Activated CD4-positive, alpha-beta T cell treated with anti-CD3 and anti-CD28 coated beads, Interleukin-2, amount 50 U/mL, for 24 hours (primary cell): ENCODE measurements around the gene PLCE1.

ENCODE experiments used
- DNase-seq, 2 donors: peaks; one replicate each; pipeline ENCODE4 v3.0.0-alpha.2; 2020; ENCODE audit warnings: low read depth in 1 of 2, low spot score in 1 of 2

Gene PLCE1

DNA sequence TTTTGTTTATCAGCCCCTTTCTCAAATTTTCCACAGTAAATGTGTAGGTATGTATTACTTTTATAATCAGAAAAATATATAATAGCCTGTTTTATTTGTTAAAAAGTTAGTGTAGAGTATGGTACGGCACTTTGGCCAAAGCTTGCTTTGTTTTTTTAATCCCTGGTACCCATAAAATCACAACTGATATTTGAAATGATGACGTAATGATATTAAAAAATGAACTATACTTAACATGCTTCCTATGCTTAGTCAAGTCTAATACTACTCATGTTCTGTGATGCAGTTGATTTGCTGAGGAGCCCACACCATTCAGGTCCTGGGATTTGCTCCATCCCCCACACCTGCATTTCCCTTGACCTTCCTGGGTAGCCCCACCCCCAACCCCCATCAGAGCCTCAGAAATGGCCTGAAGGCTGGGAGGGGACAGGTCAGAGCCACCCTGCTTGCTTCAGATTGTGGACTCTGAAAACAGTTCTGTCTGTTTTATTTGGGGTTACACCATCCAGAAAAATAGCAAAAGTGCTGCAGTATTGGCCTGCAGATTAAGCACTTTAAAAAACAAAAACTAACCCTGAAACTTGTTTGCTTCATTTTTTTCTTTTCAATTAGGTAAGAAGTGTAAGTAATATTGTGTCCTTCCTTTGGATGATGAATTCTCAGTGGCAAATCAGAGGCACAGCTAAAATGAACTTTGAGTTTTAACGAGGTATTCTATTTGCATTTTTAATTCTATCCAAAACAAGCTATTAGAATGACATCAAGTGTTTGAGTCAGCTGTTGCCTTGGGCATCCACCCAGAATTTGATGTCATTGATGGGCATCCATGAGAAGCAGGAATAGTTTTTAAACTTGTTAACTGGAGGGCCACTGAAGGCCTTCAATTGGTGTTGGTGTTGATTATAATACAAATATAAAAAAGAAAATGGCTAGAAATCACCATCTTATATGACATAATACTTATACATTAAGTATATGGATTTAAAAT is 23.3 kb downstream of the PLCE1 start:
- DNase-seq = no peak

DNA sequence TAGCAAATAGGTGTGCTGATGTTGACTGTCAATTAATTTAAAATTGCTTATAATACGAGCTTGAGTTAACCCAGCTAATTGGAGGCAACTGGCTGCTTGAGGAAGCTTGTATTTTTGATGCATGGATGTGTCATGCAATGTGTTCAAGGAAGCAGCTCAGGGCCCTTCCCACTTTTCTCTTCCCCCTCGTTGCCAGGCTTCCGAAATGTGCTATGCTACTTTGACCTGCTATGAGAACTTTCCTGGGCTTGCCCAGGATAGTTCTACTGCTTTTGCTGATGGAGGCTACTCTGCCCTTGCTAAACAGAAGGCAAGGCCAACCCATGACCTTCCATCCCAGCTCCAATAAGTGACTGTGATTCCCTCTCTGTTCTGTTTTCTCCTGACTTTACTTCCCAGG is 24.4 kb downstream of the PLCE1 start:
- DNase-seq = no peak

DNA sequence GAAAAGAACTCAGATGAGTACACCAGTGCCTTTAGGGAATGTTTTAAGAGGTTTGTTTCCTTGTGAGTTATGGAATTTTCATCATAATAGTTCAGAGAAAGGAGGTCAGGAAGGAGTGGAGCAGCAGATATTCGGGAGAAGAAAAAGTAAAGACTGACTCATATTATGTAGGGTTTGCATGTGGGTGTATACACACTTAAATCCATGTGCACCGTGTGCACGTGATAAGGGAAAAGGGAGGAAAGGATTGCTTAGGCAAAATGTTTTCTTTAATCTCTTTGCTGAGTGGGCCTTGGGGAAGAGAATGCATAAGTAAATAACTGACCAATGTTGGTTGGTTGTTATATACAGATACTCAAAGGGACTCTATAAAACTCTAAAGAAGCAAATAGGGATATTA is 30.2 kb downstream of the PLCE1 start:
- DNase-seq = no peak

DNA sequence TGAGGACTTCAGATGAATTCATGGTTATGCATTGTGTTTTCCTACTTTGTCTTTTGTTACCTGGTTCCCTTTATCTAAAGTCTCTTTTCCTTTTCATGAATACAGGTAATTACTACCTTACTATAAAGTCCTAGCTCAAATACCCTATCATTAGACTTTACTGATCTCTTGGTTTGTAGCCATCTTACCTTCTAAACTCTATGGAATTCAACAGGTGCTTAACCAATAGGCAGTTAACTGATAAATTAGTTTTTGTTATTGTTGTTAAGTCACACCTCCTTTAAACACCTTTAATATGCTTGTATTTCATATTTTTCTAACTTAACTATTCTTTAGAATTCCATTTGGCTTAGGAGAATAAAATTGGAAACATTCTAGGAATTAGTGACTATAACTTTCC is 30.7 kb downstream of the PLCE1 start:
- no peak for DNase-seq

DNA sequence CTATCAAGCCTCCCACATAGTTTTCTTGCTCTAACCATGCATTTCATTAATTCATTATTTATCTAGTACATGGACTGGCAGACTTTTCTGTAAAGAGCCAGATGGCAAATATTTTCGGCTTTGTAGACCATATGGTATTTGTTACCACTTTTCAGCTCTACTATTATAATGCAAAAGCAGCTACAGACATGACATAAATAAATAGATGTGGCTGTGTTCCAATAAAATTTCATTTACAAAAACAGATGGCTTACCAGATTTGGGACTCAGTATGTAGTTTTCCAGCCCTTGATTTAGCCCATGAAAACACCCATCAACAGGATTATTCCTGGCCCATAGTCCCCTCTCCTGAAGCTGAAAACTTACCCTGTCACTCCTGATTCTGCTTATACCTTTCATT is 32.1 kb downstream of the PLCE1 start:
- no peak for DNase-seq

DNA sequence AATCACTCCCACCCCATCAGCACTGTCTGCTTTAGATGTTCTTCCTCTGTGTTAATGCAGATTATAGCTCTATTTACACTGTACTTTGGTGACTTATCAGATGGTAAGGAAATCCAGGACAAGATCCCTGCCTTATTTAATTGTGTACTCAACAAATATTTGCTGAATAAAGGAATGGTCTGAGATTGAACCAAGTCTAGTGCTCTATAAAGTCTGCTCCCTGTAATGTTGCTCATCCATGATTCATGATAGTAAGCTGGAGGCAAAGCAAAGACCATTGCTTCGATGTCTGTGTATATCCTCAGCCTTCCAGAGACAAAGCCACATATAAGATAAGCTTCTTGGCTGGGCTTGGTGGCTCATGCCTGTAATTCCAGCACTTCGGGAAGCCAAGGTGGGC is 33.5 kb downstream of the PLCE1 start:
- DNase-seq = no peak

DNA sequence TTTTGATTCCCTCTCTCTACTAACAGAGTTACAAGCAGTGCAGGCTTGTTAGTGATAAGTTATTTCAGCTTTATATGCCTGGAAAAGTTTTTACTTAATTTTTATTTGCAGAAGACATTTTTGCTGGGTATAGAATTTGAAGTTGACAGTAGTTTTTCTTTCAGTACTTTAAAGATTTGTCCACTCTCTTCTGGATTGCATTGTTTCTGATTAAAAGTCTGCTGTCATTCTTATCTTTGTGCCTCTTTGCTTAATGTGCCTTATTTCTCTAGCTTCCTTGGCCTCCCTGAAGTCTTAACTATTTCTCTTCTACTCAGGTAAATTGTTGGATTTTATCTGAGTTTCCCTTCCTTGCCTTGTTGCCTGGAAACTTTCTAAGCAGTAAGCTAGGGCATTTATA is 36.2 kb downstream of the PLCE1 start:
- no peak for DNase-seq

DNA sequence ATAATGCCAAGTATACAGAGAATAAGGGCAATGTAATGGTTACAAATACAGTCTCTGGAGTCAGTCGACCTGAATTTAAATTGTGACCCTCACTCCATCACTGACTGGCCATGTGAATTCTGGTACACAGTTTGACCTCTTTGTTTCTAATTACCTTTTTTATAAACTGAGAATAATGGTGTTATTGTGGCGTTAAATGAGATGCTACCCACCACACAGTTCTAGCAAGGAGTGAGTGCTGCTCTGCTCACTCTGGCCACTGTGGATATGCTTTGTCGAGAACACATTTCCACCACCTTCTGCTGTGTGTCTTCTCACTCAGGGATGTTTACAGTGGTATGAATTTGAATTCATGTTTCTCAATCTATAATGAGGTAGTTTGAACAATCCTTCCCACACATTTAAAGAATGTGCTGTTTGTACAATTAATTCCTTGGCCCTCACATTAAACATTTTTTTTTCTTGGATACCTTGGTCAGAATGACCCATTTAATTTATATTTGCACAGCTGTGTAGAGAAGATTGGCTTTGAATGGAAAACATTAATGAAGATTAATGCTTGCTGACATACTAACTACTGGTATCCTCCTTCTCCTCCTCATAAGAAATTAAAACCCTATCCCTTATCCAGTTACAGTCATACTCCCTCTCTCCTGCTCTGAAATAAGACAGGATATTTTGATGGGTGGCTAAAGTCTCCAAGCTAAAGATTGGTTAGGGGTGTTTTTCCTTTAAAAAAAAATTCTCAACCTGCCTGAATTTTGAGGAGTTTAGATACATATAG is 42.4 kb downstream of the PLCE1 start:
- no peak for DNase-seq

DNA sequence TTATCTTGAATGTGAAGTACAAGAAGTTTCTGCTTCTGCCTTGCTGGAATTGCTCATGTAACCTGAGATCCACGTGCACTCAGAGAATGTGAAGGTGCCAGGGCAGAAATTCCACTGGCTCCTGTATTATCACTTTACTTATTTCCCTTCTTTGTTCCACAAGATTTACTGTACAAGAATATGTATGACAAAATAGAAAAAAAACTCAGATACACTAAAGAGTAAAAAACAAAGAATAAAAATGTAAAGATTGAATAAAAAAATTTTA is 43.0 kb downstream of the PLCE1 start:
- no peak for DNase-seq

DNA sequence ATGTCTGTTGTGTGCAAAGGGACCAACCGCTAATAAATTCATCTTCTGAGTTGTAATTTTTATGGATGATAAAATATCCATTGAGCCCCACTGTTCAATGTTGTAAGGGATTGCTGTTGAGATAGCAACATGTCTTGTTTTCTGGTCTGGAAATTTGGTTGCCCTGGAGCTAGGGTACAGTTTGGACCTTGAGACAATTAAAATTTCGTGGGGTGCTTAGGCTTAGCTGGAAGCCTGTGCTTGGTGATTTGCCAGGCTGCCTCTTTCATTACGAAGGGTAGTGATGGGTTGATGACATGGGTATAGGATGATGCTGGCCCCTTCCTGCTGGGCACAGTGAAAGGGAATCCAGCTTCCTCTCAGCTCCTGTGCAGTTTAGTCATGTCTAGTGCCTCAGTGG is 43.6 kb downstream of the PLCE1 start:
- DNase-seq = no peak

DNA sequence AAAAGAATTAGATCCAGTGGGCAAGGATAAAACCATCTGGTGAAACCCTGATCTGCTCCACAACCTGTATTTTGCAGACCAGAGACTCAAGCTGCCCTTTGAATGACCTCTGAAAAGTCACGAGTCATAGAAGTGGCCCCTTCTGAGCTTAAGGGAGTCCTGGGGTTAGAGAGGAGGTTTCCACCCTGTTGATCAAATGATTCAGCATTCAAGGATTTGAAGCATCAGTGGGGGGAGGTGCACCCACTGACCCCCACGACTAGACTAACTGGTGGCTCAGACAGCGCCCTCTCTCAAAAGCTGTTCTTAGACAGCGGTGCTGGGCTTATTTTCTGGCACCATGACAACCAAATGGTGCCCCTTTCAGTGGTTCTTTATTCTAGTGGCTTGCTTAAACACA is 44.3 kb downstream of the PLCE1 start:
- DNase-seq = no peak

DNA sequence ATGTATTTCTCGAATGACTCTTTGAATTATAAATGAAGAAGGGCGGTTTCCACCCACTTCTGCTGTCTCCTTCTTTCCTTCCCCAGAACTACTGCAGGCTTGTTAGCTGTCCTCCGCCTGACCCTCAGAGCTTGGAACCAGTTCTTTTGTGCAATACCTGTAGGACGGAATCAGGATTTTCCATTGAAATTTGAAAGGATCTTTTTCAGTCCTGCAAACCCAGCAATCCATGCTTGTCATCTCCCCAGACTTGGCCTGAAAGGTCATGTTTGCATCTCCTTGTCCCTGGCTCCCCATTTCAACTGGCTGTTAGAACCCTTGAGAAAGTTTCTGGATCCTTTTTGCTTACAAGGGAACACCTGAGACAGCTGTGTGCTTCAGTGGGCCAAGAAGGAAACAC is 47.5 kb downstream of the PLCE1 start:
- DNase-seq = no peak

DNA sequence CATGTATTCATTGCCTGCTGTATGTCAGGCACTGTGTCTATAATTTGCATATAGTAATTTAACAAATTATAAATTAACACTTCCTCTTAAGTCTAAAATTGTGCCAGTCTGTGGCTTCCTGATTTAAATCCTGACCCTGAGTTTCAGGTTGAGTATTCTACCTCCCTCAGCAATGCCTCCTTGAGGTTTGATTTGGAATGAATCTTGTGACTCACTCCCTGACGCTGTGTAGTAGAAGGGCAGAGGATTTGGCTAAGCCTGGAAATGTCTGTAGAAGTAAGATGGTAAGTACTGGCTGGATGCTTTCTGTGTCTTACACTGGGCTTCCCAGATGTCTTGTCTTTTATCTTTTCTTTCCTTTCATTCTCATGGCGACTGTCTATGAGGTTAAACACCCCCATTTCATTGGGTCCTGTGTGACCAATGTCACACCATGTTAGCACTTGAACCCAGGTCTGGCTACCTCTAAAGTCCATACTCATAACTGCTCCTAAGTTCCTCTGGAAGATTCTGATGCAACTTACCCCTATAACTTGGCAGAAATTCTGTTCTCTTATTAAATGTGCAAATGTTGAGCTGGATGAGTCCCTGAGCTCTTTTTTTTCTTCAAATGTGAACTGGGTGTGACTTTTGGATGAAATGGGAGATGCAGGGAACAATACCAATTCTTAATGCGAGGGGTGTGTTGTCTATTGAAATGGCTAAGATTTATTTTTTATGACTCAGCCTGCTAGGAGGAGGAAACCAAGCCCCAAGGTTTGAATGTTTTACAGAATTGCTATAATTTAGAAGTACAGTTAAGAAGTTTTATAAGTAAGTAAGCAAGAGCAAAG is 48.5 kb downstream of the PLCE1 start:
- no peak for DNase-seq

DNA sequence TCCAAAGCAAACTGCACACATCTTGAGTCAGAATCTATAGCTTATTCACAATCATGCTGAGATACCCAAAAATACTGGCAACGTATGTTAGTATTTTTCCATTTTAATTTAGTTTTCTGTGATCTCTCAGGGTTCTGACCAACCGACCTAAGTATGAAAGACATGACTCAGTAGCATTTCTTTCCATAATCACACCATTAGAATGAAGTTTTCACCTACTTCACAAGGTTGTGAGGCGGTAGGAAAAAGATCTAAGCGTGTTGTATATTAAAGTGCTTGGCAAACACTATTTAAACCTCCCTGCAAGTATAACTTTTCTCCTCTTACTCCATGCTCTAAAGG is 49.1 kb downstream of the PLCE1 start:
- DNase-seq = no peak
